ENCODE results near the gene AURKAIP1.

Gene AURKAIP1

GRCh38 chr1:1359664-1360468, 15.1 kb downstream of the AURKAIP1 start:
- no peak for DNase-seq

DNA sequence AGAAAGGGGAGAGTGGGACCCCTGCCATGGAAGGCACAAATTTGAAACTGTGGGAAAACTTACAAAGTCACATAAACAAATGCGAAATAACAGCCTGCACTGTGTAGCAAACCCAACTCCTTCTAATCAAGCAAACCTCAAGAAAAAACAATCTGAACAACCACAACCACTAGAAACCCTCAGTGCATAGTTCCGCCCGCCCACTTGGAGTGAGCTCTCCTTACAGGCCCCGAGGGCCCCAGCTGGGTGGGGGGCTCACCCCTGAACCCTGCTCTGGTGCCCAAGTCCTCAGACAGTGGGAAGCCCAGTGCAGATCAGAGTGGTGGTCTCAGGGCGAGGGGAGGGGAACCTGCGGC, 15.7 kb downstream of the AURKAIP1 start:
- DNase-seq, result no peak

DNA sequence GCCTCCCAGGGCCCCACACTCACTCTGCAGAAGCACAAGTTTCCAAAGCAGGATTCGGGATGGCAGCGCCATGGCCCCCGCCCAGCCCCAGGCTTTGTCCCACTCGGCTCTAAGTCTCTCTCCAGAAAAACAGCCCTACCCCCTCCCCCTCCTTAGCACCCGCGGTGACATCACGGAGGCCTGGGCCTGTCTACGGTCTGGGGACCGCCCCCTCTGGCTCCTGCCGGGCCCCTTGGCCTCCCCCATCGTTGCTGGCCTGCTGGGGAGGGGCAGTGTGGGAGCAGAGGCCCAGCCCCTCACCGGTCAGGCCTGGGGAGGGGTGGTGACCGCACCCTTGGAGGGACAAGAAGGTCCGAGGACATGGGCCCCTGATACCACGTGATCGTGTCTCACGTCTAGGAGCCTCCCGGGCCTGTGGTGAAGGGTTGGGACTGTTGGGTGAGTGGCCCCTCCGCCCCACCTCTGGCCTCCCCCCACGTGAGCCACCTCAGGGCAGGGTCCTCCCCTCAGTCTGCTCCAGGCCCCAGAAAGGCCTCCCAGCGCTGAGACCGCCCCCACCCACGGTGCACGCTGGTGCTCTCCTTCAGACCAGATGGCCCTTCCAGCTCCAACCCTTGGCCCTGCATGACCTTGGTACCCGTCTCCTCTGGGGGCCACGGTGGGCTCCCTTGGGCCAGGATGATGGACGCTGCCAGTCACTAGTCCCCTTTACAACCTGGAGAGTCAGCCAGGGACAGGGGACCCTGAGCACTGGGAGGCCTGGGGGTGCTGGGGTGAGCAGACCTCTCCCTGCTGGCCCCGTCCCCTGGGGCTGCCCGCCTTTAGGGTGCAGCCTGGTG, 16.4 kb downstream of the AURKAIP1 start, which contains the start of gene MXRA8:
TSS of gene MXRA8 (minus strand) at position 123 of the 839 bp plus-strand sequence. CDS start at position 72, 51 bp downstream.
- DNase-seq, result no peak

GRCh38 chr1:1357871-1358432, 17.1 kb downstream of the AURKAIP1 start:
- no peak for DNase-seq

- no peak for DNase-seq
These were observed 18.1 kb downstream of the AURKAIP1 start for GRCh38 chr1:1356796-1357401.

DNA sequence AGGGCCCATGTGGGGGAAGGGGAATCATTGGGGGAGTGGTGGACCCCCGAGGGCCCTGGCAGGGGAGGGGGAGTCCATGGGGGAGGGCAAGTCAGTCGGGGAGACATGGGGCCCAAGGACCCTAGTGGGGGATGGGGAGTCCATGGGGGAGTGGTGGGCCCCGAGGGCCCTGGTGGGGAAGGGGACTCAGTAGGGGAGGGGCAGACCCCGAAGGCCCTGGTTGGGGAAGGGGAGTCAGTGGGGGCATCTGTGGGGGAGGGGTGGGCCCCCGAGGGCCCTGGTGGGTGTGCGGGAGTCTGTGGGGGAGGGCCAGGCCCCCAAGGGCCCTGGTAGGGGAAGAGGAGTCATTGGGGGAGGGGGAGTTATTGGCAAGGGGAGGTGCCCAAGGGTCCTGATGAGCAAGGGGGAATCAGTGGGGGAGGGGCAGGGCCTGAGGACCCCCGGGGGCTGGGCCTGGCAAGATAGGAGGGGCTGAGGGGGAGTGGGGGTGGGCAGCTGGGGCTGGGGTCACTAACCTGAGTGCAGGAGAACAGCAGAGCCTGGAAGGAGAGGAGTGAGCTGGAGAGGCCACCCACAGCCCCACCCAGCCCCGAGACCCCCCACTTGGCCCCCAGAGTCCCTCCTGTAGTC, 18.7 kb downstream of the AURKAIP1 start:
- no peak for DNase-seq

DNA sequence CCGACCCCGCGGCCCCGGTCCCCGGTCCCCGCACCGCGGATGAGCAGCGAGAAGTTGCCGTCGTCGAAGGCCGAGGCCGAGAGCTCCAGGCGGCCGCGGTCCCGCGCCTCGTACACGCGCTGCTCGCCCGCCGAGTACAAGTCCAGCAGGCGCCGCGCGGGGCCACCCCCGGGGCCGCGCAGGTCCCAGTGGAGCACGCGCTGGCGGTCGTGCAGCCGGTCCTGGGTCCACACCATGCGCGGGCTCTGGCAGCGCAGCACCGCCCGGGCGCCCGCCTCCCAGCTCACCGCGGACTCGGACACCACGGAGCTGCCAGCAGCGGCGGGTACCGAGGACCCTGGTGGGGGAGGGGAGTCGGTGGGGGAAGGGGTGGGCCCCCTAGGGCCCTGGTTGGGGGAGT, 19.6 kb downstream of the AURKAIP1 start:
- DNase-seq, result no peak

DNA sequence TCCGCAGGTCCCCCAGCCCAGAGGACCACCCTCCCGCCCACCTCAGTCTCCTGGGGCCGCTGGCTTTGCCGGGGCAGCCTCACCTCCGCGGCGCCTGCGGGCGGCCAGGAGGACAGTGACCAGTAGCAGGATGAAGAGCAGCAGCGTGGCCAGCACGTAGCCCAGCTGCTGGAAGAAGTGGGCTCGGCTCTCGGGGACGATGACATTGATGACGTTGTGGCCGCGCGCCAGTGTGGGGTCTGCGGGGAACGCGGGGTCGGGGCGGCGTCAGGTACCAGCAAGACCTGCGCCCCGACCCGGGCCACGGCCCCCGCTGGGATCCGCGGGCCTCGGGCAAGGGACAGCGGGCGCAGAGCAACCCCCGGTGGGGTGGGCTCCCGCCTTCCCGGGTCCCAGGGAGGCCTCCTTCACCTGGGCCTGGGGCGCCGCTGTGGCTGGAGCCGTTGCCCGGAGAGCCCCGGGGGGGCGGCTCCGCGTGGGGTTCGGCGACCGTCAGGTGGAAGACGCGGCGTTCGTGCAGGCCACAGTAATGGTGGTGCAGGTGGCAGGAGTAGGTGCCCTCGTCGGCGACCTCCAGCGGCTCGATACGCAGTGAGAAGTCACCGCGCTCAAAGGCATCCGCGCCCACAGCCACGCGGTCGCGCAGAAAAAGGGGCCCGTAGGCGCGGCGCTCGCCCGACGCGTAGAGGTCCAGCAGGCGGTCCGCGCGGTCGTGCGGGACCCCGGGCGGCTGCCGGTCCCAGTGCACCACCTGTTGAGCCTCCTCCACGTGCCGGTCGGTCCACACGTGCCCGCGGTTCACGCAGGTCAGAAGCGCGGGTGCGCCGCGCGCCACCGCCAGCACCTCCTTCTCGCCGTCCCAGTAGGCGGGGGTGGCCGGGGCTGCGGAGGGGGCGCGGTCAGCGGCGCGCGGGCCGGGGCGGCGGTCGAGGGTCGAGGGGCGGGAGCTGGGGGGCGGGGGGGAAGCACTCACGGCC, 20.4 kb downstream of the AURKAIP1 start:
- DNase-seq, result no peak

GRCh38 chr1:1353389-1354151, 21.4 kb downstream of the AURKAIP1 start:
- DNase-seq, result no peak

DNA sequence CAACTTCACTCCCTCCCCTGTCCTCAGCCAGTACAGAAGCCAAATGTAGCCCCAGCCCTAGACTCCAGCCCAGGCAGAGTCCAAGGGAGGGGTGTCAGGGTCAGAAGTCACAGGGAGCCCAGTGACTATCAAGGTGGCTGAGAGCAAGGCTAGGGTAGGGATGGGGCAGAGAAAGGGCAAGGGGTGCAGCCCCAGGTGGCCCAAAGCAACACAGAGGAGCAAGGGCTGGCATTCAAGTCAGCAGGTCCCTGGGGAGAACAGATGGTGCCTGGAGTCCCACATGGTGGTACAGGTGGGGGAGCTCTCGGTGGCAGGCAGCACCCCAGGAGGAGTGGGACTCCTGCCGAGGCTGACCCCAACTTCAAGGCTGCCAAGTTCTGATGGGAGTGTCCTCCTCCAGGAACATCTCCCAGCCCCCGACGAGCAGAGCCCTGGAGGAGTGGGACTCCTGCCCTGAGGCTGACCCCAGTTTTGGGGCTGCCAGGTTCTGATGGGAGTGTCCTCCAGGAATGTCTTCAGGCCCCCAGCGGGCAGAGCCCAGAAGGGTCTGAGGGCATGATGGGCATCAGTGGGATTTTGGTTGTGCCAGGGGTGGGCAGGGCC, 22.1 kb downstream of the AURKAIP1 start:
- no peak for DNase-seq

GRCh38 chr1:1351511-1352427, 23.2 kb downstream of the AURKAIP1 start:
- no peak for DNase-seq

- peak; percentile 77 for DNase-seq
These were observed 25.6 kb downstream of the AURKAIP1 start, which contains the start of gene DVL1 for GRCh38 chr1:1349256-1350012. DVL1 (minus strand) TSS chr1:1349418; CDS start chr1:1349065, 353 bp downstream.

- no peak for DNase-seq
These were observed 26.4 kb downstream of the AURKAIP1 start for GRCh38 chr1:1348420-1349255.

DNA sequence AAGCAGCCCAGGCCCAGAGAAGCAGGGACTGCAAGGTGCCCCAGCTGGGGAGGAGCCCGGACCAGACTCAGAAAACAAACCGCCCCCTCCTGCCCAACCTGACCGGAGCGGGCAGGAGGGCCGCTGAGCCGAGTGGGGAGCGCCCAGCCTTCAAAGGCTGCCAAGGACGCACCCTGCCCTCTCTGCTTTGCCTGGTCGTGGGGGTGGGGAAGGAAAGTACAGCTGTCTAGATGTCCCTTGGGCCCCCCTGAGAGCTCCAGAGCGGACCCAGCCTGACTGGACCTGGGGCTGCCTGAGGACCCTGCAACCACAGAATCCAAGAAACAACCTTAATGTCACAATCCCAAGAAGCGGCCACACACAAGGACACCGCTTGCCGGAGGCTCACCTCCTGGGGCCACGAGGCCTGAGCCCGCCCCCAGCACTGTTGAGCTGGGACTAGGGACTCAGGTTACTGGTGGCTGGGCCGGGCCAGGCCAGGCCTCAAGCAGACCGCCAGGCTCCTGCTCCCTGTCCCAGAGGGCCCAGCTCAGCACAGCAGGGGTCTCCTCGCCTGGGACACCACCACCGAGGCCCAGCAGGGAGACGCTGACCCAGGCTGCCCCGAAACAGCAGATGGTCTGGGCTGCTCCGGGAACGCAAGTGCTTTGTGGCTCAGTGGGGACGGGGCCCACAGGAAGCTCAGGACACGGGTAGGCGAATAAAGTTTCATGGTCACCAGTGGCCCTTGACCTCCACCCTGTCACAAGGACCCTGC, 27.2 kb downstream of the AURKAIP1 start:
- no peak for DNase-seq

GRCh38 chr1:1347026-1347595, 27.9 kb downstream of the AURKAIP1 start:
- DNase-seq, result no peak

DNA sequence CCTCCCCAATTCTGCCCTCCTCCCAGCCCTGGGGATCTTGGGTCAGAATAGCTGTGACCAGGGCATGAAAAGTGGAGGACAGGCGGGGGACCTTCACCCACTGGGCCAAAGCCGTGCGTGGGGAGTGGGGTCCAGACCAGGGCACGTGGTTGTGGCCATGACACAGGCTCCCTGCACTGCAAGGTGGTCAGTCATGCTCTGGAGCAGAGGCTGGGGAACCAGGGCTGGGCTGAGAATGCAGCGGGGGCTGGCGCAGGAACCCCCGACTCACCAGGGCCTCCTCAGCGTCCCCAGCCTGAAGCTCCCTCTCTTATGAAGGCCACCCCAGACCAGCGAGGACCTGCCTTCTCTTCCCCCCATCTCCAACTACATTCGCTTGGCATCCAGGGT, 28.5 kb downstream of the AURKAIP1 start:
- no peak for DNase-seq

Data from stimulated activated CD8-positive, alpha-beta memory T cell treated with anti-CD3 and anti-CD28 coated beads, Interleukin-4, amount 100 ng/mL, for 48 hours (primary cell).